GM15510 (cell line): ENCODE measurements around the gene PIGB.
A peak's percentile ranks its signal among the peaks of the same experiment; 100 is the strongest.

Experiments used
- POLR2A ChIP-seq: IDR thresholded peaks from 3 replicates; pipeline ENCODE4 v1.6.1; 2011; ENCODE audit warnings: borderline replicate concordance; ENCODE audit not compliant: insufficient read length; ENCODE audit errors: extremely low read depth

Gene PIGB

DNA sequence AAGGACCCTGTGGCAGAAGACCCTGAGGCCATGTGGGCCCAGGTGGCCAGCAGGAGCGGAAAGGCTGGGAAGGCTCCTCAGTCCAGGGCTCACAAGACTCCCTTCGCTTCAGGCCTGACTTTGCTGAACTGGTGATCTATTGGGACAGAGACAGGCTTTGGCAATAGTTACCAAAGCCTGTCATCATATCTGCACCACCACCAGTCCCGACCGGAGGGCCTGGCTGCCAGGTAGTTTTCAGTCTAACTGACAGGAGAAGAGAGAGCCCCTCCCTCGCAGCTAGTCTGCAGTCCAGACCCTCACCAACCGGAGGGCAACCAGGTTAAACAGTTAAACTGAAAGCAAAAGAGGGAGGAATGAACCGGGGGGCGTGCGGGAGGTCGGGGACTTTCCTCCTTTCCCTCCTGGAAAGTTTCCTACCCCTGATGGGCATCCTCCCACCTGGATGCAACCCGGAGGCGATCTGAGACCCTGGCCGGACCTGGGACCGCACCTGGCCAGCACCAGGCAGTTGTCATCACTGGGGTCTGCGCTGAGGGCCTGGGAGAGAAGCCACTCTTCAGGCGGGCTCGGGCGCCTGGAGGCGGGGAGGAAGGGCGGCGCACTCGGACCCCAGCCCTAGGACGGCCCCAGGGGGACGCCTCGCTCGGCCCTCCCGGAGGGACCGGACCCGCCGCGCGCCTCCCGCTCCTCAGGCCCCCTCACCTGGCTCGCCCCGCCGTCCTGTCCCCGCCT is 29.8 kb upstream of the PIGB start:
- TF ChIP-seq POLR2A: no peak

GRCh38 chr15:55289746-55290527 is 29.1 kb upstream of the PIGB start, which contains the start of gene RAB27A:
TSS of gene RAB27A (minus strand) at chr15:55289813. CDS start at chr15:55234934, 54,879 bp downstream.
- peak; percentile 52 for TF ChIP-seq POLR2A

GRCh38 chr15:55290528-55291057 is 28.4 kb upstream of the PIGB start:
- no peak for TF ChIP-seq POLR2A

- TF ChIP-seq POLR2A: no peak
These were observed 21.7 kb upstream of the PIGB start for GRCh38 chr15:55297315-55297714.

DNA sequence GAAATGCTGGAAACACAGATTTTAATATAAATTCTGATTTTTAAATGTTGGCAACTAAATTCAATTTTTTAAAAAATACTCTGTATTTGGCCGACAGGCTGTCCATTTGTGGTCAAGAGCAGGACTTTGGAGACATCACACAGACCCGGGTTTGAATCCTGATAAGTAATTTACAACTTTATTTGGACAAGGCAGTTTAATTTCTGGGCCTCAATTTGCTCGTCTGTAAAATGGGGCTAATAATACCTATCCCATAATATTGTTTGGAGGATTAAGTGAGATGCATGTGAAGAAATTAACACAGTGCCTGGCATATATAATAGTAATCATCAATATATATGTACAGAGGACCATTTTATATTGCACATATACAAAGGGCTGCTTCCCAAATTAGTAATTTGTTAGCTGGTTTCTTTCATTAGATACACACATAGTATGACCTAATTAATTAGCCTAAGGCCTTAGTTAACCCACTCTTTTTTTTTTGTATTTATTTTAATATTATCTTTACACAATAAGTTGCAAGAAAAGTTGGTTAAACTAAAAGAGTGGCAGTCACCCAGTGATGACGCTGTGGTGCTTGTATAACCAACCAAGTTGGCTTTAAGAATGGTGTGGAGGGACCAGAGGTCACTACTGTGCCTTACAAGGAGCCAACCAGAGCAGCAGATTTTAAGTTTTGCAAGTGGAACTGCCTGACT is 665 bp downstream of the PIGB start:
- TF ChIP-seq POLR2A: no peak

DNA sequence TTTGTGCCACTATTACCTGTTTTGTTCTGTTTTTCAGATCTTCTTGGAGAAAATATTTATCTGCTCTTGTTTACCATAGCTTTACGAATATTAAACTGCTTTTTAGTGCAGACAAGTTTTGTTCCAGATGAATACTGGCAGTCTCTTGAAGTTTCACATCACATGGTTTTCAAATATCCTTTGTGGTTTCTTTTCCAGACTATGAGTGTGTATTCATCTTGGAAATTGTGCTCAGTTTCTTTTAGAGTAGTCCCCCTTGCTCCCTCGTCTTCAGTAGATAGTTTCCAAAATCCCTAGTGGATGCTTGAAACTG is 1.2 kb downstream of the PIGB start:
- TF ChIP-seq POLR2A: no peak

GRCh38 chr15:55320963-55321362 is 1.9 kb downstream of the PIGB start:
- TF ChIP-seq POLR2A: no peak

GRCh38 chr15:55322467-55322866 is 3.4 kb downstream of the PIGB start:
- TF ChIP-seq POLR2A: no peak

GRCh38 chr15:55327387-55327786 is 8.4 kb downstream of the PIGB start:
- TF ChIP-seq POLR2A: no peak

- TF ChIP-seq POLR2A: no peak
These were observed 15.3 kb downstream of the PIGB start for GRCh38 chr15:55334371-55334770.

GRCh38 chr15:55334997-55335396 is 16.0 kb downstream of the PIGB start:
- TF ChIP-seq POLR2A: no peak

- TF ChIP-seq POLR2A: no peak
These were observed 18.1 kb downstream of the PIGB start for GRCh38 chr15:55337160-55337559.

- no peak for TF ChIP-seq POLR2A
These were observed 24.1 kb downstream of the PIGB start for GRCh38 chr15:55343168-55343567.

DNA sequence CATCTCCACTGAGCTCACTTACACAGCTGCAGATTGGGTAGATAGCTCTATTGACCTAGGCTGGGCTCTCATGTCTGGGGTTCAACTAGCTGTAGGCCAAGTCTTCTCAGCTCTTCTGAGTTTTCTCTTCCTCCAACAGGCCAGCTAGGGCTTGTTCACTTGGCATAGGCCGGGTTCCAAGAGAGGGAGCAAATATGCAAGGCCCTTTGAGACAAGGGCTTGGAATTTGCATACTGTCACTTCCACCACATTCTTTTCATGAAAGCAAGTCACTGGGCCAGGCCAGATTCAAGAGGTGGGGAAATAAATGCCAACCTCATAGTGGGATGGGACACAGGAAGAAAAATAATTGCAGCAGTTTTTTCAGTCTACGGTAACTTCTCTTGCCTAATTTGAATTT is 25.2 kb downstream of the PIGB start:
- no peak for TF ChIP-seq POLR2A

DNA sequence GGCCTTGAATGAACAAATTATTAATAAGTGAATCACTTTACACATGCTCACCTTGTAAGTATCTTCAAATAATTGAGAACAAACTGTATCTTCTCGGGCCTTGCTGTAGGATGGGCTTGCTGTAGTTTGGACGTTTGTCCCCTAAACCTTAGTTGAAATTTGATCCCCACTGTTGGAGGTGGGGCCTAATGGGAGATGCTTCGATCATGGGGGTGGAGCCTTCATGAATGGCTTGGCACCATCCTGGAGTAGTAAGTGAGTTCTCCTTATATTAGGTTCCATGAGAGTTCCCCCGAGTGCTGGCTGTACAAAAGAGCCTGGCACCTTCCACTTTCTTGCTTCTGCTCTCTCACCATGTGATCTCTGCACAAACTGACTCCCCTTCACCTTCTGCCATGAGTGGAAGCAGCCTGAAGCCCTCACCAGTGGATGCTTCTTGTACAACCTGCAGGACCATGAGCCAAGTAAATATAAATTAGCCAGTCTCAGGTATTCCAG is 29.3 kb downstream of the PIGB start:
- no peak for TF ChIP-seq POLR2A
